PFSK-1 (cell line): ENCODE measurements around the gene MIXL1.

Source experiments
- FOXP2 ChIP-seq: optimal IDR thresholded peaks from 2 replicates; pipeline ENCODE3; 2011; ENCODE audit warnings: borderline replicate concordance, control low read depth, inconsistent platforms; ENCODE audit not compliant: insufficient read depth; ENCODE audit errors: extremely low read length, extremely low read depth
- POLR2AphosphoS5 ChIP-seq: IDR thresholded peaks from 2 replicates; pipeline ENCODE4 v1.6.1; 2012; ENCODE audit warnings: low read depth, mild to moderate bottlenecking, control low read depth, low read length, moderate library complexity
- SIN3A ChIP-seq: IDR thresholded peaks from 2 replicates; pipeline ENCODE4 v1.6.1; 2012; ENCODE audit warnings: mild to moderate bottlenecking, low read length, moderate library complexity, borderline replicate concordance; ENCODE audit not compliant: insufficient read depth
- TAF1 ChIP-seq: IDR thresholded peaks from 2 replicates; pipeline ENCODE4 v1.6.1; 2012; ENCODE audit warnings: low read length, control low read depth, borderline replicate concordance; ENCODE audit not compliant: insufficient read depth
- TF ChIP-seq, protein P1 (sequence below), 2 experiments: IDR thresholded peaks; 2 replicates each; pipeline versions ENCODE4 v1.6.1 to v1.8.0; 2011 to 2012; ENCODE audit warnings: low read depth in 2 of 2, low read length in 2 of 2, control low read depth in 1 of 2, inconsistent platforms in 1 of 2, mild to moderate bottlenecking in 1 of 2, moderate library complexity in 1 of 2; ENCODE audit not compliant: insufficient read depth in 1 of 2

The MIXL1 gene

DNA sequence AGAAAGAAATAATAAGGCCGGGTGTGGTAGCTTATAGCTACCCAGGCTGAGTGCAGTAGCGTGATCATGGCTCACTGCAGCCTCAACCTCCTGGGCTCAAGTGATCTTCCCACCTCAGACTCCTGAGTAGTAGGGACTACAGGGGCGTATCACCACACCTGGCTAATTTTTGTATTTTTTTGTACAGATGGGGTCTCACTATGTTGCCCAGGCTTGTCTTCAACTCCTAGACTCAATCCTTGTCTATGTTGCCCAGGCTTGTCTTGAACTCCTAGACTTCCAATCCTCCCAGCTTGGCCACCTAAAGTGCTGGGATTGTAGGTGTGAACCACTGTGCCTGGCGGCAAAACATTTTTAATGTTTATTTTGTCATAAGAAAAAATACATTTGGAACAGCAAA is 30.5 kb downstream of the MIXL1 start:
- no peak for TF ChIP-seq FOXP2
- TF ChIP-seq SIN3A = no peak
- no peak for TF ChIP-seq POLR2AphosphoS5
- TF ChIP-seq TAF1 = no peak

DNA sequence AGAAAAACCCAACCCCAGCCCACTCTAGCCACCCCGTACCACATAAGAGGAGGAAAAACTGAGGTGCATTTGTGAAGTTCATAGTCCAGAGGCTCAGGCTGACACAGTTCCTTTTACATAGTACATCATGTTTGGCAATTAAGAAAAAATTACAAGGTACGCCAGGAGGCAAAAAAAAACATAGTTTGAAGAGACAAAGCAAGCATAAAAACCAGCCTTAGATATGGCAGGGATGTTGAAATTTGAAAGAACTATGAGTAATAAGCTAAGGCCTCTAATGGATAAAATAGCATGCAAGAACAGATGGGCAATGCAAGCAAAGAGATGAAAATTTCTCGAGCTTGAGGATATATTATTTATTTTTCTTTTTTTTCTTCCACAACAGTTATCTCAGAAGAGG is 31.9 kb downstream of the MIXL1 start:
- TF ChIP-seq FOXP2 (no peak), POLR2AphosphoS5 (no peak), SIN3A (no peak), TAF1 (no peak)
- TF ChIP-seq, protein P1, sequence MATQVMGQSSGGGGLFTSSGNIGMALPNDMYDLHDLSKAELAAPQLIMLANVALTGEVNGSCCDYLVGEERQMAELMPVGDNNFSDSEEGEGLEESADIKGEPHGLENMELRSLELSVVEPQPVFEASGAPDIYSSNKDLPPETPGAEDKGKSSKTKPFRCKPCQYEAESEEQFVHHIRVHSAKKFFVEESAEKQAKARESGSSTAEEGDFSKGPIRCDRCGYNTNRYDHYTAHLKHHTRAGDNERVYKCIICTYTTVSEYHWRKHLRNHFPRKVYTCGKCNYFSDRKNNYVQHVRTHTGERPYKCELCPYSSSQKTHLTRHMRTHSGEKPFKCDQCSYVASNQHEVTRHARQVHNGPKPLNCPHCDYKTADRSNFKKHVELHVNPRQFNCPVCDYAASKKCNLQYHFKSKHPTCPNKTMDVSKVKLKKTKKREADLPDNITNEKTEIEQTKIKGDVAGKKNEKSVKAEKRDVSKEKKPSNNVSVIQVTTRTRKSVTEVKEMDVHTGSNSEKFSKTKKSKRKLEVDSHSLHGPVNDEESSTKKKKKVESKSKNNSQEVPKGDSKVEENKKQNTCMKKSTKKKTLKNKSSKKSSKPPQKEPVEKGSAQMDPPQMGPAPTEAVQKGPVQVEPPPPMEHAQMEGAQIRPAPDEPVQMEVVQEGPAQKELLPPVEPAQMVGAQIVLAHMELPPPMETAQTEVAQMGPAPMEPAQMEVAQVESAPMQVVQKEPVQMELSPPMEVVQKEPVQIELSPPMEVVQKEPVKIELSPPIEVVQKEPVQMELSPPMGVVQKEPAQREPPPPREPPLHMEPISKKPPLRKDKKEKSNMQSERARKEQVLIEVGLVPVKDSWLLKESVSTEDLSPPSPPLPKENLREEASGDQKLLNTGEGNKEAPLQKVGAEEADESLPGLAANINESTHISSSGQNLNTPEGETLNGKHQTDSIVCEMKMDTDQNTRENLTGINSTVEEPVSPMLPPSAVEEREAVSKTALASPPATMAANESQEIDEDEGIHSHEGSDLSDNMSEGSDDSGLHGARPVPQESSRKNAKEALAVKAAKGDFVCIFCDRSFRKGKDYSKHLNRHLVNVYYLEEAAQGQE (IDR thresholded peaks at IDR 0.05; ENCODE audit: insufficient read depth in 1 of 2, low read depth in 2 of 2, low read length in 2 of 2) = no peak

DNA sequence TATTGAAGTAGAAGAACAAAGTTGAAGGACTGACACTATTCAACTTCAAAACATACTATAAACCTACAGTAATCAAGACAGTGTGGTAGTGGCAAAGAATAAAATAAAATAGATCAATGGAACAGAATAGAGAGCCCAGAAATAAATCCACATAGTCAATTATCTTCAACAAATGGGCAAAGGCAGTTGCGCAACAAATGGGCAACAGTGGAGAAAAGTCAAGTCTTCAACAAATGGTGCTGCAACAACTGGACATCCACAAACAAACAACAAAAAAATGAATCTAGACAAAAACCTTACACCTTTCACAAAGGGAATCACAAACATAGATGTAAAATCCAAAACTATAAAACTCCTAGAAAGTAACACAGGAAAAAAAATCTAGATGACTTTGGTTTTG is 38.4 kb downstream of the MIXL1 start:
- TF ChIP-seq, protein P1 (IDR thresholded peaks at IDR 0.05; ENCODE audit: insufficient read depth in 1 of 2, low read depth in 2 of 2, low read length in 2 of 2) = no peak
- TF ChIP-seq TAF1 = no peak
- no peak for TF ChIP-seq POLR2AphosphoS5
- no peak for TF ChIP-seq FOXP2
- no peak for TF ChIP-seq SIN3A

DNA sequence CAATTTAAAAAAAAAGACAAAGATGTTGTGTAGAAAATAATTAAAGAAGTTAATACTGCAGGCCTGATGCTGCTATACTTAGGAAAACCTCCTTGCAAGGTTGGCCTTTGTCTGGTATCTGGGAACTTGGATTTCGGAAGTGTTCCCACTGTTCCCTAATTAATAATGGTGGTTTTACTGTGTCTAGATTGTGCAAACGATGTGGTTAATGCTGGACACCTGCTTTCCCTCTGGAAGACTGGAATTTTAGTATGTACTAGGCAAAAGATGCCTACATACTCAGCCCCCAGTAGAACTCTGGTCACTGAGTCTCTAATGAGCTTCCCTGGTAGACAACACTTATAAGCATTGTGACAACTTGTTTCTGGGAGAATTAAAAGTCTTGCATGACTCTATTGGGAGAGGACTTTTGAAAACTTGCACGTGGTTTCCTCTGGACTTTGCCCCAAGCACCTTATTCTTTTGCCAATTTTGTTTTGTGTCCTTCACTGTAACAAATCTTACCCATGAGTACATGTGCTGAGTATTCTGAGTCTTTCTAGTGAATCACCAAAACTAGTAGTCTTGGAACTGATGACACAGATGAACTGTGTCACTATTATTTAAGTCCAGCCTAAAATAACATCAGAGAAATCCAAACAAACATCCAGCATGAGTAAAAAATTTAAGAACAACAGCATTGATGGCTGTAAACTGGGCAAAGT is 45.1 kb downstream of the MIXL1 start:
- TF ChIP-seq SIN3A (no peak), TAF1 (no peak), FOXP2 (no peak), POLR2AphosphoS5 (no peak)
- TF ChIP-seq, protein P1 (IDR thresholded peaks at IDR 0.05; ENCODE audit: insufficient read depth in 1 of 2, low read depth in 2 of 2, low read length in 2 of 2) = no peak

DNA sequence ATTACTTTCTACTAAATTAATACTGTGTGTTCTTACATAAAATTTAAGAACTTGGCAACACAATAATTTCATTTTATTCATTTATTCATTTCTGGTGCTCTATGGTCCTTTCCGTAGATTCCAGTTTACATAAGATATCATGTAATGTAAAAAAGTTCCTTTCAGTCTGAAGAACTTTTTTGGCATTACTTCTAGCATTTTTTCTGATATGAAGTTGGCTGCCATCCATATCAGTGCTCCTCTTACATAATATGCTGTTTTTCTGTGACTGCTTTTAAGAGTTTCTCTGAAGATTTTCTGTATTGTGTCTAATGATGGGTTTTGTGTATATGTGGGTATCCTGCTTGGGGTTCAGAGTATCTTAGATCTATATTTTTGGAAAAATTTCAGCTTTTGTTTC is 50.7 kb downstream of the MIXL1 start:
- TF ChIP-seq POLR2AphosphoS5 = no peak
- no peak for TF ChIP-seq FOXP2
- no peak for TF ChIP-seq TAF1
- TF ChIP-seq SIN3A = no peak
- TF ChIP-seq, protein P1 (IDR thresholded peaks at IDR 0.05; ENCODE audit: insufficient read depth in 1 of 2, low read depth in 2 of 2, low read length in 2 of 2) = no peak
